ENCODE results near the gene AKNA.

The AKNA gene

DNA sequence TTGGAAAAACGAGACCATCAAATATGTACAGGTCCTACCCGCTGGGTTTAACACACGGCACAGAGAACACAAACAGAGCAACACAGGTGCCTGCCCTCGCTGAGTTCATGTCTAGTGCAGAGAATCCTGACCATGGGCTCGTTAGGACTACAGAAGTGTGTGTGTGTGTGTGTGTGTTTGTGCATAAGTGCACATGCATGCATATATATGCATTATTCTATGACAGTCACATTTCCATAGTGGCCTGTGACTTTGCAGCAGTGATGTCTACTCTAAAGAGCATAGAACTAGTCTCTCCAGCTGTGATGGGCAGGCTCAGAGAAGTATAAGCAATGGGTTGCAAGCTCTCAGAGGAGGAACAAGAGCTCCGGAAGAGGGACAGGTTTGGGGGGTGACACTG, 30.4 kb downstream of the AKNA start:
- no peak for DNase-seq (ENCODE audit: low read depth in 2 of 2)

DNA sequence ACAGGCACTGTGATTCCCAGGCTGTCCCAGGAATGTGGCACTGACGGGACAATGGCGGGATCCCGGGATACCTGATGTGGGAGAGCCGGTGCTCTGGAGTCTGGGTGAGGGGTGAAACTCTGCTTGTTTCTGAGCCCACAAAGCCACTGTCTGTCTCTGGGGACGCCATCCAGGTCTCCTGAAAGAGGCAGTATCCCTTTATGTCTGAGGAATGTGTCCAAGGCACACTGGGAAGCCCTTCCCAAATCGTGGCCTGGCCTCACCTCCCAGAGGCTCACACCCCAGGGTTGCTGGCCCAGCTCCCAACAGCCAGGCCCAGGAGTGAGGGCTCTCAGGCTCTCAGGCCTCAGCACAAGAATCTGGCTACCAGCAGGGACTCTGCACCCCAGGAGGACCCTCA, 31.0 kb downstream of the AKNA start:
- no peak for DNase-seq (ENCODE audit: low read depth in 2 of 2)

DNA sequence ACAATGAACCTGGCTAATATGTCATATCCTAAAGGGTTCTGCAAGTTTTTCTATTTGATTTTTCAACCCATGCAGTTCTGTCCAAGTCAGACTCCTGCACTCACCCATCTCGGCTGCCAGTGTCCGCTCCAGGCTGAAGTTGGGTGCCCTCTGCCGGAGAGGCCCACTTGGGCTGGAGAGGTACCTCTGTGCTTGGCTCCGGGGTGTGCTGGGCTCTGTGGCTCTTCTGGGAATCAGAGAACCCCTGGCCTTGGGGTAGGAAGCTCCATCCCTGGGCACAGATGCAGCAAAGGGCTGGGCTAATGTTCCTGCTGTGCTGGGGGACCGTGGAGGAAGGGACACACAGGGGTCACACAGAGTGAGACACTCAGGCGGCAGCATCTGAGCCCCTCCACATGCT, 32.0 kb downstream of the AKNA start:
- no peak for DNase-seq (ENCODE audit: low read depth in 2 of 2)

DNA sequence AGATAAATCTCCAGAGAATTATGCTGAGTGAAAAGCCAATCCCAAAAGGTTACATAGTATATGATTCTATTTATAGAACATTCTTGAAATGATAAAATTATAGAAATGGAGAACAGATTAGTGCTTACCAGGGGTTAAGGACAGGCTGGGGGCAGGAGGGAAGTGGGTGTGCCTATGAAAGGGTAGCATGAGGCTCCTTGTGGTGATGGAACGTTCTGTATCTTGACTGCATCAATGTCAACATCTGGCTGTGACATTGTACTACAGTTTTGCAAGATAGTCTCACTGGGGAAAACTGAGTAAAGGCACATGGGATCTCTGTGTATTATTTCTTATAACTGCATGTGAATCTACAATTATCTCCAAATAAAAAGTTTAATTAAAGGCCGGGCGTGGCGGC, 35.9 kb downstream of the AKNA start:
- no peak for DNase-seq (ENCODE audit: low read depth in 2 of 2)

DNA sequence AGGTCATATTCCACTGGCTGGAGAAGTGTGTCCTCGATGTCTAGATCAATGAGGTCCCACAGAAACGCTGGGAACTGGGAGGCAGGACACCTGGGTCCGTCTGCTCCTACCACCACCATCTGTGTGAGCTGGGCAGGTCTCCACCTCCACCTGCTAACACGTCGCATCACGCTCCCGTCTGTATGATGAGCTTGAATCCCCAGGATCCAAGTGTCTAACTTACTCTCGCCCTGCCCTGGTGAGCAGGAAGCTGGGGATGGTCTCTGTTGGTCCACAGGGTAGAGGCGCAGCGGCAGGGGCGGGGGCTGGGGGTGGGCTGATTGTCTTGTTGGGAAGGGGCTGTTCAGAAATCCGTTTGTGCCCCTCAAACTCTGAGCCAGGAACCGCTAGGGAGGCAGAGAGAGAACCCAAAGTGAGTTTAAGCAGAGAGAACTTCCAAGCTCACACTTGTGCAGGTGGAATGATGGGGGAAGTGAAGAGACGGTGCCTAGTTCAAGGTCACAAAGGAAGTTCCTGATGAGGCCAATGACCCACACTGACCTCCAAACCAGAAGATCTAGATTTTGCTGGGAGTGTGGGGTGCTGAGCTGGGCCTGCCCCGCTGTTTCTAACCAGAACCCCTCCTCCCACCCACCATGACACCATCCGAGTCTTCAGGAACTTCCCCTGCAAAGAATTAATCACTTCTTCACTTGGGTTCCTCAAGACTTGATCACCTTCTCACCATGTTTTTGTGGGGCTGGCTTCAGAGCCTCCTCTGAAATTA, 37.0 kb downstream of the AKNA start:
- DNase-seq (ENCODE audit: low read depth in 2 of 2) = no peak

DNA sequence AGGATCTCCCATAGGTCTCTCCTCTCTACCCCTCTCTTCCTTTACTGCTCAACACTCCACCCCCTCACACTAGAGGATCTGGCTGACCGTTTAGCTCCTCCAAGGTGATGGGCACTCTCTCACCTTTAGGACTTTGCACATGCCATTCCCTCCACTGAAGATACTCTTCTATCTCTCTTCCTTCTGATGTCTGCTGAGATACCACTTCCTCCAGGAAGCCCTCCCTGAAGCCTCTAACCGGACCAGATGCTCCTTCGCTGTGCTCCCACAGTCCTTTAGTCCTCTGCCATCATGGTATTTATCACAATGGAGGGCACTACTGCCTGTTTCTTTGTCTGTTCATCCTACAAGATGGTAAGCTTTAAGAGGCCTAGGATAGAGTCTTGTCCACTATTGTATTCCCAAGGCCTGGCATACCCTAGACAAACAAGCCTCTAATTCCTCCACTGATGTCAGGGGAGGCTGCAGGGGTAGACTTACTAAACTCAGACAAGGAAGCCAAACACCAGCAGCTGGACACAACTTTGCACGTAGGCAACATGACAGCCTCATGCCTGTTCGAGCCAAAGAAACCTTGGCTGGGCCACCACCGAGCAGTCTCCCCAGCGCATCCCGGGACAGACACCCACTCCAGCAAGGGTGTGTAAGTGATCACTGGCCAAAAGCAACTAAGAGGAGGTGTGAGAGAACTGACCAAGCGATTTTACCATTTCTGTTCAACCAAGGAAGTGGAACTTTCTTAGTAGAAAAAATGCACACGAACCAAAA, 37.9 kb downstream of the AKNA start:
- no peak for DNase-seq (ENCODE audit: low read depth in 2 of 2)

DNA sequence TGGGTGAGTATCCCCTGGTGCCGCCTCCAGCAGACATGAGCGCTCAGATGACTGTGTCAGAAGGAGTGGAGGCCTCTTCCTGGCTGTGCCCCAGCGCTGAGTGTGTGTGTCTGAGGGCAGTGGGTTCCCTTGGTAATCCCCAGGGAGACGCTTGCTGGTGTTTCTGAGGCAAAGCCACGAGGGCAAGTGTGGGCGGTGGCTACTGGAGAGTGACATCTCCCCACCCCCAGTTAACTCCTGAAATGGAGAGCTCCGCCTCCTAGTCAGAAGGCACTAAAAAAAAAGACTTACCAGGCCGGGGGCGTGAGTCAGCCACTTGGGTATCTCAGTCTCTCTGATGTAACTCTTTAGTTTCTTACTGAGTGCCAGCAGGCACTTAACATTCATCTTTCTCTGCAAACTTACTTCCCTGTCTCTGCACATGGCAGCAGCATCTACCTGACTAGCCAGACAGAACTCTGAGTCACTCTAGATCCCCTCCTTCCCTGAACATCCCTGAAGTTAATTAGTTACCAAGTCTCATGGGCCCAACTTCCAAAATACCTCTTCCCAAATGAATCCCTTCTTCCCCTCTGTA, 38.8 kb downstream of the AKNA start:
- peak; percentile 74 for DNase-seq (ENCODE audit: low read depth in 2 of 2)

DNA sequence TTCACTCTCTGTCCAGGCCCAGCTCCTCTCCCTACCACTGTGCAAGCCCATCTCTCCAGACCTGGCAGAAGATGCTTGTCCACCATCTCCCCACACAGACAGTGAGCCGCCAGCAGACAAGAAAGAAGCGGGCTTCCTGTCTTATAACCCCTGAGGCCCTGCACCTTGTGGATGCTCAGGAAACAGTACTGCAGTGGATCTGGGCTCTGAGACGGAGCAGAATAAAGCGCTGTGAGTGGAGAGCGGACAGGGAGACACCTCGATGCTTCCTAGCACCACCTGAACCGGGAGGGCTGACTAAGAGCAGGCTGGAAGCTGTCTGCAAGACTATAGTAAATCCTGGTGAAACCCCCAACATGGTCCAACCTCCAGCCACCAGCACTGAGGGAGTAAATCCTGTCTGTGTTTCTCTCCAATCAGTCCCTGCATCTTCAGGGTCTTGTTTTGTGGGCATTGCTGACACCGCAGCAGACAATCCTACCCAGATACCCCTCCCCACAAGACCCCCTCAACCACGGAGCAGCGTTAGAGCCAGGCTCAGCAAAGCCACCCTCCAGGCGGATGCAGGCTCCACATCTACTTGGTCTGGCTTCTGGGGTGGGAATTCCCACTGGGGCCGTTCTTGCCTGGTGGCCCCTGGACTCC, 39.4 kb downstream of the AKNA start:
- no peak for DNase-seq (ENCODE audit: low read depth in 2 of 2)

DNA sequence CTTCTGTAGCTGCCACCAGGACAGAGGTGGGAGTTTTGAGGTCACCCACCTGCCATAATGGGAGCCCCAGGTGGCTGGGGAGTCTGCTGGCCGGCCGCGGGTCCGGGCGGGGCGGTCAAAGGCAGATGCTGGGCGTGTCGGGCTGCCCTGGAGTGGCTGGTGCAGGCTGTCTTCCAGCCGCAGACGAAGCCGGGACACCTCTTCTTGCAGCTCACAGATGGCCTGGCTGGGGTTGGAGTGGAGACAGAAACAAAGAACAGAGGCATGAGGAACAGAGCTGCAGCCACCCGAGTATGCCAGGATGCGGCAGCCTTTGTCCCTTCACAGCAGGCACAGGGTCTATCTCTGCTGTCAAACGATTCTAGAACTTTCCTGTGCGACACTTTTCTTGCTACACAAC, 40.1 kb downstream of the AKNA start:
- no peak for DNase-seq (ENCODE audit: low read depth in 2 of 2)

DNA sequence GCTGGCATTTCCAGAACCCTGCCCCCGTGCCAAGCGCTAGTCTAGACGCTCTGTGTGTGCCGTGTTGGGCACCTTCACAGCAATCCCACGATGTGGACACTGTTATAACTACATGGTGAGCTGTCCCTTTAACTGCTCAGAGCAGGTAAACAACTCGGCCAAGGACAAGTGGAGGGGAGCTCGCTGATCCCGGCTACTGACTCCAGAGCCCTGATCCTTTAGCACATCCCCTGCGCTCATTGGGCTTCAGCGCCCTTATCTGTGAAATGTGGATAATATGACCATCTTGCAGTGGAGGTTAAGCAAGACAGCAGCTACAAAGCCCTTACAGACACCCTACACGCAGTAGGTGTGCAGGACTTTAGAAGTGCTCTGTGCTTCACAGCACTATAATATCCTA, 41.6 kb downstream of the AKNA start:
- DNase-seq (ENCODE audit: low read depth in 2 of 2) = no peak

DNA sequence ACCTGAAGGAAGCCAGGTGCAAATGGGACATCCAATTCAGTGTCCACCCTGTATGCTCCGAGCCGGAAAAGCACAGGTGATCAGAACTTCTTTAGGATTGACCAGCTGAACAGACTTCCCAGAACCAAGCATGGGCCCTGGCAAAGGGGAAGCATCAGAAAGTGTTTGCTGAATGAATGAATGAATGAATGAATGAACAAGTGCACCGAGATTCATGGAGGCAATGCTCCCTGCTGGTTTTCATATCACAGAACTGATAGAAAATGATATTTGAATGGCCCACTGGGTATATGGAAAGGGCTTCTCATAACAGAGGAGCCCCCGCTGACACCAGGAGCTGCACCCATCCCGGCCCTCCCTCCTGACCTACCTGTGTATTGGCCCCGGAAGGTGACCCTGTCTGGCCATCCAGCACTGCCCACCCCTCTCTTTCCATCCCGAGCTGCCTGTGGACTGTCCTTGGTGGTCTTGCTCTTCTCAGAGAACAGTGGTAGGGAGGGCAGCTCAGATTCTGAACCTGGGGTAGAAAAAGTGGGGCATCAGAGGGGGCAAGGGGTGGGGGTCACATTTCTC, 42.2 kb downstream of the AKNA start:
- no peak for DNase-seq (ENCODE audit: low read depth in 2 of 2)

DNA sequence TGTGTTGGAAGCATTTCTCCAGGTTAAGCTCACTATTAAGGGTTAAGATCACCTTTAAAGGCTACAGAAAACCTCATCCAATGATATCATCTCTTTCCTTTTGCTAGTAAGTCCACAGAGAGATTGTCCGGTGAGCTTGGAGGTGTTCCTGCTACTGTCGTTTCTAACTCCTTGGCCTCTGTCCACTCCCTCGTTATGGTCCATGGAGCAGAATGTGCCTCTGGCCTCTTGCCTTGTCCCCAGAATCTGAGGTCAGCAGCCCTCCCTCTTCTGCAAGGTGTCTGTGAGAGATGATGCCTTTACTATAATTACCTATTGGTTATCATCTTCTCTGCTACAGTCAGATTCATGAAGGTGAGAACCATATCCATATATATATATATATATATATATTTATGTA, 43.1 kb downstream of the AKNA start:
- no peak for DNase-seq (ENCODE audit: low read depth in 2 of 2)

DNA sequence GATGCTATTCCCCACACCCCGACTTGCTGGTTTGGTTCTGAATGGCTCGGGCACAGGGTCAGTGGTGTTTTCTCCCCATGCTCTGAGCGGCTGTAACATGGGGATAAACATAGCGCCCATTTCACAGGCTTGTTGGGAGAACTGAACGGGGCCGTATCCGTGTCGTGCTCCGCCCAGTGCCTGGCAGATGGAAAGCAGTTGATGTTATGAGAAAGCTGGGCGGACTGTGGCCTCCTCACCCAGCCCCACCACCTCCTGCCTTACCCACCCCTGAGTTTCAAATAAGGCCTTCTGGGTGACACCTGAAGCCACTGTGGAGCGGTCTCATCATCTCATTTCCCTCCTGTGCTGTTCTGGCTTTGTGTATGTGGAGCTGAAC, 43.6 kb downstream of the AKNA start:
- no peak for DNase-seq (ENCODE audit: low read depth in 2 of 2)

DNA sequence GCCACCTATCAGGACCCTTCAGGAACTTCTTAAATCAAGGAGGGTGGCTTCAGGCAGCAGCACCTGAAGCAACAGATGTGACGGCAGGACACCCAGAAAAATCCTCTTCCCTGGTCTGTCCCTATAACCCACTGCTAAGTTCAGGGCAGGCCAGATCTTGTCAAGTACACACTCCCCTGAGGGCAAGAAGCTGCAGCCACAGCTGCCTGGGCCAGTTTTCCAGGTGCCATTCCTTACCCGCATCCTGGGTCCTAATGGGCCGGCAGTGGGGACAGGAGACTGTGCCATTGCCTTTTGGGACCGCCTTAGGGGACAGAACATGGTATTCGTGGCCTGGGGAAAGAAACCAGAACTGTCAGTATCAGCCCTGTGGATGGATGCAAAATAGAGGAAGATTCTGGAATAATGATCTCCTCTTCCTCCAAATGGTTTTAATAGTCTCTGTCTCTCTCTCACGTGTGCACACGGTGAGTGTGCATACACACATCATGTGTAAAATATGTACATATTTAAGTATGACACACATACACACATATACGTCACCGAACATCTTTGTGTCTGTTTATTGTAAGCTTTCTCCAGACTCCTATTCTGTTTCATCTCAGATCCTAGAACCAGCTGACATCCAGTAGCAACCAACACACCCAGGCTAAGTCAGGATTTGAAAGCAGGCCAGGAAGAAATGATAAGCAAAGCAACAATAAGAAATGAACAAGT, 44.2 kb downstream of the AKNA start:
- DNase-seq (ENCODE audit: low read depth in 2 of 2) = no peak

DNA sequence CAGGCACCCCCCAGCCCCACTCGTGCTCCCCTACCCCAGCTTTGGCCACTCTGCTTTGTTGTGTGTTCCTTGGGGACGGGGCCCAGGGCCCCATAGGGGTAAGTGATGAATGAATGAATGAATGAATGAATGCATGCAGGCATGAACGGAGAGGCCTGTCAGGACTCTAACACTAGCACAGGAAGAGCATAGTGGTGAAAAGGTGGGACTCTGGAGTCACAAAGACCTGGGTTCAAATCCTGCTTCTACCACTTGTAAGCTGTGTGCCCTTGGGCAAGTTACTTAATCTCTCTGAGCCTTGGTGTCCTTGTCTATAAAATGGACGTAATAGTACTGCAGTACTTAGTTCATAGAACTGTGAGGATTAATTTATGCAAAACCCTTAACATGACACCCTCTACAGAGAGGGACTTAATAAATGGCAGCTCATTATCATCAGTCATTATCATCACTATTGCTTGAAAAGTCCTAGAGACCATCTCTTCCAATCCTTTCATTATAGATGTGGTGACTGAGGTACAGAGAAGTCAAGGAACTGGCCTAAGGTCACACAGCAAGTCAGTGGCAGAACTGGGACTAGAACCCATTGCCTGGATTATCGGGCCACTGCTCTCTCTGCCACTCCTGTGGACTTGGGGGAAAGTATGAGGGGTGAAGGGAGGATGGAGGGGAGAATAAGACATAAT, 44.9 kb downstream of the AKNA start:
- no peak for DNase-seq (ENCODE audit: low read depth in 2 of 2)

DNA sequence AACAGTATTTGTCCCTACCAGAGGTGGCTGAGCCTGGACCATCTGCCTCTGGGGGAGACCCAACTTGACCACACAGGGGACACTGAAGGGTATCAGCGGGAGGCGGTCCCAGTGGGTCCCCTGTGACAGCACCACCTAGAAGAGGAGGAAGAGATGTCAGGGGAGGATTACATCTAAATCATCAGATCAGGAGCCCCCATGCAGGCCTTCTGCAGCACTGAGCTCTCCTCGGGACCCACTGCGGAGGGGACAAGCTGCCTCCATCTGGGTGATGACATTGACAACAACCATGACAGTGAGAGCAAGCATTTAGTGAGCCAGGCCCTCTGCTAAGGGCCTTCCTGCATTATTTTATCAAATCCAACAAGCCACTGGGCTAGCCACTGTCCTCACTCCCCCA, 45.8 kb downstream of the AKNA start:
- DNase-seq (ENCODE audit: low read depth in 2 of 2) = no peak

DNA sequence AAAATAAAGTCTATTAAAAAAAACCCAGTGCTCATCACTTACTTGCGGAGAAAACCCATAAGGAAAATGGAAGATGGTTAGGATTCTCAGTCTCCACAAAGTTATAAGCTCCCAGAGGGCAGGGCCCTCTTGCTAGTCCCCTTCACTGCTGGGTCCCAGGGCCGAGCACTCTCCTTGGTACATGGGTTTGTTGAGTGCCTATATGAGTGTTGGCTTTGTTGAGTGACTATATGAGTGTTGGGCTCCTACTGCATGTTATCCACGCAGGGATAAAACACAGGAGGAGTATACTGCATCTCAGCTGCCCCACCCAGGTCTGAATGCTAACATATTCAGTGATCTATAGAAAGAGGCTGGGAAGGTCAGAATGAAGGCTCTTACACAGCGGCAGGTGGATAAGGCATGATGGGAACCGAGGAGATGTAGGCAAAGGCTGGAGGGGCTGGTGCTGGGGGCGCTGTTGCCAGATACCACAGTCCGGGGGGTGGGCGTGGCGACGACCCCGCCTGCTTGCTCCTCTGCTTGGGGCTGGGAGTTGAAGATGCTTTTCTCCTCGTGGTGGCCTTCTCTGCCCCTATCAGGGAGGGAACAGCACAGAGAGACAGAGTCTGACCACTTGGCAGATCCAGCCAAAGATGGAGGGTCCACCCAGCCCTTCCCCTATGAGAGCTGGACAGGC, 46.5 kb downstream of the AKNA start:
- no peak for DNase-seq (ENCODE audit: low read depth in 2 of 2)

DNA sequence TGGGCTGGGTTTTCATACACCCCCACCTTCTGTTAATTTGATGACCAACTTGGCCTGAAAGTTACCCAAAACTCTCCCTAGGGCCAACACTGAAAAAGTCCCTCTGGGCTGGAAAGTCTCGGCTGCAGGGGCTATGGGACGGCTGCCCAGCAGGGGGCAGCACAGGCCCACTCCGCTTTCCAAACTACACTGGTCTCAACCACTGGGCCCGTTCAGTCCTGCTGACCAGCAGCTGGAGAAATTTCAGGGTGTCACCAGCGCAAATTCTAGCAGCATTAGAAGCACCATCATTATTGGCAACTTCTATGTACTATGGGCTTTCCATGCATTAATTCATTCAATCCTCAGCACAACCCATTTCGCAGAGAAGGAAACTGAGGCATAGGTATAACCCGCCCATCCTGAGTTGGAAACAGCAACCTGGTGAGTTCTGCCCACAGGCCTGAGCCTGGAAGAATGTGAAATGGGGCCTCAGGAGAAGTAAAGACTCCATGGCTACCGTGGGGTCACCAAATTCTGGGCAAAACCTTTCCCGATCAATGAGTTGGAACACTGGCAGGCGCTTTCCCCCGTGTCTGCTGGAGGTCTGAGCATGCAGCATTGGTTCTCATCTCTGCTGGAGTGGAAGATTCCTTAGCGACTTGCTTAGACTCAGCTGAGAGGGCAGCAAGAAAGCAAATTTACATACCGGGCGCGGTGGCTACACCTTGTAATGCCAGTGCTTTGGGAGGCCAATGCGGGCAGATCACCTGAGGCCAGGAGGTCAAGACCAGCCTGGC, 48.5 kb downstream of the AKNA start:
- peak in 1 of 2 donors; percentile 32 for DNase-seq (ENCODE audit: low read depth in 2 of 2)

DNA sequence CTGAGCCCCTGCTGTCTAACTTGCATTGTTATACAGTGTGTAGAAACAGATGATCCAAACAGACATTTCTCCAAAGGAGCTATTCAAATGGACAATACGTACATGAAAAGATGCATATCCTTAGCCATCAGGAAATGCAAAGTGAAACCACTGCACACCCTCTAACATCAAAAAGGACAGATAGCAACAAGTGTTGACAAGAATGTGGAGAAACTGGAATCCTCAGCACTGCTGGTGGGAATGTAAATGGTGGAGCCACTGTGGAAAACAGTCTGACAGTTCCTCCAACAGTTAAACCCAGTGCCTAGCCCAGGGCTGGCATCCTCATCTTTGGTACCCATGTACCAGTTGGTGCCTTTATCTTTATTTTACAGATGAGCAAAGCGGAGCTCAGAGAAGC, 49.6 kb downstream of the AKNA start:
- DNase-seq (ENCODE audit: low read depth in 2 of 2) = no peak

Measured in stimulated activated CD8-positive, alpha-beta memory T cell treated with anti-CD3 and anti-CD28 coated beads, Interleukin-7, amount 100 ng/mL, for 4 hours (primary cell).